Umbilical cord (tissue), 2 donors: Measurements from ENCODE around the gene ZNF526. TPM values are rescaled to one million over a fixed set of nuclear protein-coding genes. Genes with fewer than 3 reads are reported as not detected.

Source experiments
- DNase-seq: peaks from one replicate; pipeline ENCODE4 v3.0.0-alpha.2; 2015; ENCODE audit warnings: low spot score
- total RNA-seq: library from RNA; depleted of rRNA; stranded (reverse); fragments of >200 nt; gene quantifications from one replicate; pipeline ENCODE4 v1.2.3, GENCODE V29; 2014; ENCODE audit warnings: low replicate concordance; ENCODE audit not compliant: insufficient read depth

Gene ZNF526
- total RNA-seq, 1 donor from 2014 or later = 7.5 TPM

- DNase-seq = peak; percentile 85
Observed at GRCh38 chr19:42246143-42246921, 26.2 kb downstream of the ZNF526 start.

- no peak for DNase-seq
Observed at GRCh38 chr19:42246922-42247639, 27.0 kb downstream of the ZNF526 start.

- DNase-seq = no peak
Observed at GRCh38 chr19:42247640-42248199, 27.6 kb downstream of the ZNF526 start.

GRCh38 chr19:42248270-42249148 is 28.4 kb downstream of the ZNF526 start:
- no peak for DNase-seq

- no peak for DNase-seq
Observed at GRCh38 chr19:42249149-42249750, 29.1 kb downstream of the ZNF526 start.

- no peak for DNase-seq
Observed at GRCh38 chr19:42249769-42250168, 29.7 kb downstream of the ZNF526 start.

DNA sequence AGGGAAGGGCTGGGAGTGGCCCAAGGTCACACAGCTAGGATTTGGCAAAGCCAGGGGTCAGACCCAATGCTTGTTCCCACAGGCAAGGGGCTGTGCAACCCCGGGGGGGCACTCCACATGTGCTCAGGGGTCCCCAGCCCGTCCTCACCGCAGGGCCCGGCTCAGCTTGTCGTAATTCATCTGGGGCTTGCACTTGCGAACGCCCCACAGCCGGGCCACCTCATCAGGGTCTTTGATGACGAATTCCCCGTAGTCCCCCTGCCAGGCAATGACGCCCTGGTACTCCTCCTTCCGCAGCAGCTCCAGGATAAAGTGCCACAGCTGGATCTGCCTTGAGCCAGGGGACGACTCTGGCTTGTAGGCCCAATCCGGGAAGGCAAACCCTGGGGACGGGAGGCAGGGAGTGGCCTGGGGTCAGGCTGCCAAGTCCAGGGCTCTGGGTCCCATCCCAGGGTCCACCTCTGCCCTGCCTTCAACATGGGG is 30.1 kb downstream of the ZNF526 start:
- DNase-seq = no peak

GRCh38 chr19:42250666-42251531 is 30.8 kb downstream of the ZNF526 start:
- peak; percentile 28 for DNase-seq

DNA sequence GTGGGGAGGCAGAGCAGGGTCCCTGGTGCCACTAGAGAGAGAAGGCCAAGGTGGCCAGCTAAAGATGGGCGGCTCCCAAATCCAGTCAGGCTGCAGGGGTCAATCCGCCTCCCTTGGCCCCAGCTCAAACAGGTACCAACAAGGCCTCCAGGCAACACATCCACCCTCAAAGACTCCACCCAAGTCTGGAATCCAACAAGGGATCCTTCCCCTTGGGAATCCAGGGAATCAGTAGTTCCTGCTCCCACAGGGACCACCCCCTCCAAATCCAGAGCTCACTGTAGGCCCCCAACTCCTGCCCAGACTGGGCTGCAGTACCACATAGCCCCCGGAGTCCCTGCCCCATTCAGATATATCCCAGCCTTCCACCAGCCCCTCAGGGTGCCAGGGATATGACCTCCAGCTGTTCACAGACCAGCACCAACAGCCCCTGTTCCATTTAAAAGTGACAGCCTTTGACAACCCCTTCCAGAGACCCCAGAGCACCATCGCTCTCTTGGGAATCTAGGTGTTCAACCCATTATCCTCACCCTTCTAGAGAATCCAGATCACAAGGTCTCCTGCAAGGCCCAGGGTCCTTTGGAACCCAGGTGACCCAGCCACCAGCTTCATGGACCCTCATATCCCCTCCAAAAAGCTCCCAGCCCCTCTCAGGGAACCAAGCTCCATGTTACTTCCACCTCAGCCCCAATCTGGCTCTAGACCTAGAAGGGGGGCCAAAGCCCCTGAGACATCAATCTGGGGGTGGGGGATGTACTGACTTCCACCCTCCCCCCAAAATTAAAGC is 31.7 kb downstream of the ZNF526 start:
- DNase-seq = no peak

GRCh38 chr19:42252365-42253244 is 32.5 kb downstream of the ZNF526 start:
- DNase-seq = peak; percentile 65

DNA sequence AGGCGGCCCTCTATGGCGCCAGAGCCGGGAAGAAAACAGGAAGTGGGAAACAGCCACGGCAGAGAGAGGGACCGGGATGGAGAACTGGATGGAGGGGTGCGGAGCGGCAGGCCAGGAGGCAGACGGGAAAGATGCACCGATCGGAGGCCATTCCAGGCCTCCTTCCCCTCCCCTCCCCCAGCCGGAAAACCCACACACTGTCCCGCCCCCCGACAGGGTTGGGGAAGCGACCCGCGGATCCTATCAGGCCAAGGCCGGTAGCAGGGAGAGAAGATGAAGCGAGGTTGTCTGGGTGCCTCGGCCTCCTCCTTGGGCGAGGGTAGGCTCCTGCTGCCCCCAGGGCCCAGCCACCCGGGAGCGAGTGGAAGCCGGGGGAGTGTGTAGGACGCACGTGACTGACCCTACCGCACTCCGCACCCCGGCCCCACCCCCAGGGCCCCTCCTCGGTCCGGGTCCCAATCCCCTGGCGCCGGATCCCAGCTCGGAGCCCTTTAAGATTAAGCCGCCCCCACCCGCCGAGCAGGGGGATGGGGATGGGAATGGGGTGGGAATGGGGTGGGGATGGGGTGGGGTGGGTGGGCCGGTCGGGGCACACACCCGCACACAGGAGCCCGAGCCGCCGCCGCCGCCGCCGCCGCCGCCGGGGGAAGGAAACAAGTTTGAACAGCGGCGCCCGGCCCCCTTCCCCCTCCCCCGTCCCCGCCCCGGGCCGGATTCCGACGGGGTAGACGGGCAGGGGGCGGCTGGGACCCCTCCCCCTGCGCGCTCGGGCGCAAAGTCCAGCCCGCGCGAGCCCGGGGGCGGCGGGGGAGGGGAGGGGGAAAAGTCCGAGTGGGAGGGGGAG is 33.4 kb downstream of the ZNF526 start:
- DNase-seq = peak; percentile 67

DNA sequence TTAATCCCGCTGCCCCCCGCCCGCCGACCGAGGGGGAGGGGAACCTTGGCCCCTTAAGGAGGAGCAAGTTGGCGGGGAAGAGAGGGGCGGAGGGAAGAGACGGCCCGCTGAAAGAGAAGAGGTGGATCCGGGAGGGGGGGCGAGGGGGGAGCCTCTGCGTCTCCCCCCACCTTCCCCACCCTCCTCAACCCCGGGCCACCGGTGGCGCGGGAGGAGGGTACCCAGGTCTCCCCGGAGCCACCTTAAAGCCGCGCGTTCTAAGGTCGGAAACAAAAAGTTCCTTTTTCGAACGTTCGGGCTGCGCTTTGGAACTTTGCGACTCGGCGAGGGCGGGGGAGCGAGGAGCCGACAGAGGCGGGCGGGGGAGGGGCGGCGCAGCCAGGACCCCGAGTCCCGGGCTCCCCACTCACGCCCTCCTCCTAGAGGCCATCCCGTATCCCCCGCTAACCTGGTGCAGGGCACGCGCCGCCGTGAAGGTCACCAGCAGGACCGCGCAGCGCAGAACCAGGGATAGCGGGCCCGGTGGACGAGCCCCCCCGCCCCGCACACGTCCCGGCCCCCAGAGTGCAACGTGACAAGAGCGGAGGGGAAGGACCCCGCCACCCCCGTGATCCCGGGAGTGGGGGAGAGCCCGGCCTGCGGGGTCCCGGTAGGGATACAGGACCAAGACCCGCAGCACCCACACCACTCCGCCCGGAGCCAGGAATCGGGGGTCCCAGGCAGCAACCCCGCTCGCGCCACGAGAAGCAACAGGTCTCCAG is 34.2 kb downstream of the ZNF526 start:
- peak; percentile 84 for DNase-seq

- DNase-seq = peak; percentile 93
Observed at GRCh38 chr19:42254850-42255765, 35.0 kb downstream of the ZNF526 start, which contains the start of gene ERF. TSS of gene ERF (minus strand) at chr19:42255128. CDS start at chr19:42254999, 129 bp downstream.

DNA sequence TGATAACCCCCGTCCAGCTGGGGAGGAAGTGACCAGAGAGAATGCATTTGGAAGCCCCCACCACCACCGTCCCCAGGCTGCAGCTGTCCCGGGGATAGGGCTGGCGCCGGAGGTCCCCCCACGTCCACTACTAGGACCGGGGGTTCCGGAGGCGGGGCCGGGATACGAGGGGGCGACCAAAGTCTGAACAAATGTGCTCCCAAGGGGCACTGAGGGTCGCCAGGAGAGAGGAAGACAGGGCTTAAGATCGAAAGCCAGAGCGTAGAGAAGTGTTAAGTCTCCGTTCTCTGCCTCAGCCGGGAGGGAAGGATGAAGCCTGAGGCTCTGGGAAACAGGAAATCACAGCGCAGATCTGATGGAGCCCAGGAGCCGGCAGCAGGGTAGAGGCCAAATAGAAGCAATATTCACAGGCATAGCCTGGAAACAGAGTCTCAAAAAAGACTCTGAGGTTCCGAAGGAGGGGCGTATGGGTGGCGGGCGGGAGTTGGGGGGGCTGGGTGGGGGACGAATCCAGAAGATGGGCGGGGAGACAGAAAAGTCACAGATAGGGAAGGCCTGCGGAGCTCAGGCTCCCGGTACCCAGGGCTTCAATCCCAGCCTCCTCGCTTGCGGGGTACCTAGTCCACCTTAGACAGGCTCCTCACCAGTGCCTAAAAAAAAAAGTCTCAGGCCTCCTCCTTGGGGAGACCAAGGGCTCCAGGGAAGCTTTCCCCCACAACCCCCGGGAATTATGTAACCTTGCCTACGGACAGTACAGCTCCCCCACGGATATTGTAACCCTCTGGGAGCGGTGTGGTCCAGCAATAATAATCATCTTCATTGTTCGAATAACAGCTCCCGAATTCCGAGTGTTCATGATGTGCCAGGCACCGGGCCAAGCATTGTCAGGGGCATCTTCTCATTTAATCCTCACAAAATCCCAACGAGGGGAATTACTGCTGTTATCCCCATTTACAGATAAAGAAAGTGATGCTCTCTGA is 35.9 kb downstream of the ZNF526 start:
- peak; percentile 81 for DNase-seq
